Epithelial cell of proximal tubule (primary cell): ENCODE results near the gene NLGN4X. TPM values are rescaled to one million over a fixed set of nuclear protein-coding genes. Genes with fewer than 3 reads are reported as not detected.

Experiments
- DNase-seq: peaks from one replicate; pipeline ENCODE4 v3.0.0-alpha.2; 2011; ENCODE audit warnings: low read depth
- H3K4me3 ChIP-seq: 2 replicates; pipeline ENCODE4 v1.5.1; 2011; ENCODE audit warnings: low read depth, mild to moderate bottlenecking, low read length
- total RNA-seq: library from RNA; depleted of rRNA; stranded (reverse); fragments of >200 nt; gene quantifications from 2 replicates; pipeline ENCODE4 v1.2.3, GENCODE V29; 2015
- TF ChIP-seq, protein P1 (sequence below): conservative IDR thresholded peaks from 2 replicates; pipeline ENCODE4 v1.5.1; 2012; ENCODE audit warnings: low read depth, mild to moderate bottlenecking, low read length

The NLGN4X gene
- total RNA-seq, 1 donor from 2014 or later = 0.69 TPM

- no peak for DNase-seq
- TF ChIP-seq, protein P1, sequence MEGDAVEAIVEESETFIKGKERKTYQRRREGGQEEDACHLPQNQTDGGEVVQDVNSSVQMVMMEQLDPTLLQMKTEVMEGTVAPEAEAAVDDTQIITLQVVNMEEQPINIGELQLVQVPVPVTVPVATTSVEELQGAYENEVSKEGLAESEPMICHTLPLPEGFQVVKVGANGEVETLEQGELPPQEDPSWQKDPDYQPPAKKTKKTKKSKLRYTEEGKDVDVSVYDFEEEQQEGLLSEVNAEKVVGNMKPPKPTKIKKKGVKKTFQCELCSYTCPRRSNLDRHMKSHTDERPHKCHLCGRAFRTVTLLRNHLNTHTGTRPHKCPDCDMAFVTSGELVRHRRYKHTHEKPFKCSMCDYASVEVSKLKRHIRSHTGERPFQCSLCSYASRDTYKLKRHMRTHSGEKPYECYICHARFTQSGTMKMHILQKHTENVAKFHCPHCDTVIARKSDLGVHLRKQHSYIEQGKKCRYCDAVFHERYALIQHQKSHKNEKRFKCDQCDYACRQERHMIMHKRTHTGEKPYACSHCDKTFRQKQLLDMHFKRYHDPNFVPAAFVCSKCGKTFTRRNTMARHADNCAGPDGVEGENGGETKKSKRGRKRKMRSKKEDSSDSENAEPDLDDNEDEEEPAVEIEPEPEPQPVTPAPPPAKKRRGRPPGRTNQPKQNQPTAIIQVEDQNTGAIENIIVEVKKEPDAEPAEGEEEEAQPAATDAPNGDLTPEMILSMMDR = no peak
- no peak overlapping the region for H3K4me3 ChIP-seq
Measured at GRCh38 chrX:6052111-6052745, 176.4 kb downstream of the NLGN4X start.

DNA sequence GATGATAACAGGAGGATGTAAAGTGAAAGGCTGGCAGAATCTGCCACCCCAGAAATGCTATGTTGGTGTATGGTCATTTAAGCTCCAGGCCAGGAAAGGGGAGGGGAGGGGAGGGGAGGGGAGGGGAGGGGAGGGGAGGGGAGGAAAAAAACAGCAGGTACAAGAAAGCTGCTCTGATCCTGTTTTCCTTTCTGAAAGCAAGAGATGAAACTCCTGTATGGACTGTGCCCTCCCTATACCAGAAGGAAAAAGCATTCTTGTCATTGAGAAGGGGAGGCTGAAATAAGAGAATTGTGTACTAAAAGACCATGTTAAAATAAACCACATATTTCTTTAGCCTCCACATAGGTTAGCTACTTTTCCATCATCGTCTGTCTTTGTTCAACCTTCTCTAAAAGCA, 179.5 kb downstream of the NLGN4X start:
- DNase-seq = no peak
- no peak overlapping the region for H3K4me3 ChIP-seq
- TF ChIP-seq, protein P1 = no peak

- TF ChIP-seq, protein P1 = no peak
- H3K4me3 ChIP-seq = no peak overlapping the region
- DNase-seq = no peak
Measured at GRCh38 chrX:6041630-6042029, 187.0 kb downstream of the NLGN4X start.

DNA sequence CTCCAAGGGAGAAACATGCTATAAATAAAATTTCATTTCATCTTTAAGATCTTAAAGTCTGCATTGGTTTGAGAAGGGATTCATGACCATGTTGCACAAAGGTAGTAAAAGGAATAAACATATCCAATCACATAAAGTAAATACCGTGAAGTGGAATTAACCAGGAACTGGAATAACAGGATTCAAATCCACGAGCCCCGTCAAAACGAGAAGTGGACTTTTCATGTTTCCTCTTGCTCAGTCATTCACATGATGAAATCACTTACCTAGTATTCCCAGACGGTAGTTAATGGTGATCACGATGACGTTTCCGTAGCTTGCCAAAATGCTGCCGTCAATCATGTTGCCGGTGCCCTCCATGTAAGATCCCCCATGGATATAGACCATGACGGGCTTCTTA, 199.7 kb downstream of the NLGN4X start:
- TF ChIP-seq, protein P1 = no peak
- no peak overlapping the region for H3K4me3 ChIP-seq
- DNase-seq = no peak

DNA sequence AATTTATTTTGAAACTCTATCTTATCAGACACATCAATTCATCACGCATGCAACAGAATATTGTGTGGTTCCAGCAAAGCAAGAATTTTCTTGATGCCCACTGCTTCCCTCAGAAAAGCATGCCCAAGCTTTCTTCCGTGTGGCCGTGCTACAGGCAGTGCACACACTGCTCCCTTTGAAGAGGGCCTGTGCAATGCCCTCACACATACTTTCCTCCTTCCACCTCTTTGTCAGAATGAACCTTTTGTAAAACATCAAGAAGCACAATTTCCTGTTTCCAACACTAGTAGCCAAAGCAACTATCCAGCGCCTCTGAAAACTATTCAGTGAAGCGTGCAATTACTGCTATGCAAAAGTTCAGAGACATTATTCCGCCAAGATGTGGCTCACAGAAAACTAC, 201.7 kb downstream of the NLGN4X start:
- TF ChIP-seq, protein P1 = no peak
- no peak overlapping the region for H3K4me3 ChIP-seq
- DNase-seq = no peak

- TF ChIP-seq, protein P1 = no peak
- H3K4me3 ChIP-seq = no peak overlapping the region
Measured at GRCh38 chrX:6026429-6026828, 202.2 kb downstream of the NLGN4X start.

GRCh38 chrX:6024204-6024603, 204.5 kb downstream of the NLGN4X start:
- H3K4me3 ChIP-seq = no peak overlapping the region
- TF ChIP-seq, protein P1 = no peak
- no peak for DNase-seq

More at GRCh38 chrX:6026429-6026828, 202.2 kb downstream of the NLGN4X start:
- DNase-seq = no peak
